T1000 (cell line): ENCODE measurements around the gene NPY4R2.
"Not testable (repeated sequence)": the region's sequence is repeated elsewhere in the genome, so short reads cannot be mapped to it uniquely, and the experiment has no call there.

Source experiments
- DNase-seq: peaks from one replicate; lab custom pipeline; 2025; ENCODE audit warnings: mixed read lengths; lab: John Stamatoyannopoulos, UW

Gene NPY4R2, protein sequence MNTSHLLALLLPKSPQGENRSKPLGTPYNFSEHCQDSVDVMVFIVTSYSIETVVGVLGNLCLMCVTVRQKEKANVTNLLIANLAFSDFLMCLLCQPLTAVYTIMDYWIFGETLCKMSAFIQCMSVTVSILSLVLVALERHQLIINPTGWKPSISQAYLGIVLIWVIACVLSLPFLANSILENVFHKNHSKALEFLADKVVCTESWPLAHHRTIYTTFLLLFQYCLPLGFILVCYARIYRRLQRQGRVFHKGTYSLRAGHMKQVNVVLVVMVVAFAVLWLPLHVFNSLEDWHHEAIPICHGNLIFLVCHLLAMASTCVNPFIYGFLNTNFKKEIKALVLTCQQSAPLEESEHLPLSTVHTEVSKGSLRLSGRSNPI

DNA sequence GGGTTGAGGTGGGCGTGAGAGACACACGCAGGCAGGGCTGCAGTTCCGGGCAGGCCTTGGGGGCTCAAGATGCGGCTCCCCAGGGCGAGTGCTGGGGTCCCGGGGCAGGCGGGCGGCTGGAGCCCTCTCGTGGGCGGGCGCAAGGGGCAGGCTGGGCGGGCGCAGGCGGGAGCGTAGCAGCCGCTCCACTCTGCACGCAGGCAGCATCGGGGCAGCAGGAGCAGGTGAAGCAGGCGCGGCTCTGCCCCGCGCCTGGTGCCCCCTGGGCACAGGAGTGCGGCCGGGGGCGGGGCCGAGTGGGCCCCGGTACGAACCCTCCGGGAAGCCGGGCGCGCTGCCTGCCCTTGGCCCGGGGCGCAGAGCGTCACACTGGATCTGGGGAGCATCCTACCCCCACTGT, at the start of gene NPY4R2:
Gene NPY4R2, plus strand, starts transcription at position 188 of the 400 bp plus-strand sequence. CDS start 3,326 bp downstream, outside the sequence.
- not testable (repeated sequence) for DNase-seq

GRCh38 chr10:47870887-47871286, 47.6 kb upstream of the NPY4R2 start:
- not testable (repeated sequence) for DNase-seq

DNA sequence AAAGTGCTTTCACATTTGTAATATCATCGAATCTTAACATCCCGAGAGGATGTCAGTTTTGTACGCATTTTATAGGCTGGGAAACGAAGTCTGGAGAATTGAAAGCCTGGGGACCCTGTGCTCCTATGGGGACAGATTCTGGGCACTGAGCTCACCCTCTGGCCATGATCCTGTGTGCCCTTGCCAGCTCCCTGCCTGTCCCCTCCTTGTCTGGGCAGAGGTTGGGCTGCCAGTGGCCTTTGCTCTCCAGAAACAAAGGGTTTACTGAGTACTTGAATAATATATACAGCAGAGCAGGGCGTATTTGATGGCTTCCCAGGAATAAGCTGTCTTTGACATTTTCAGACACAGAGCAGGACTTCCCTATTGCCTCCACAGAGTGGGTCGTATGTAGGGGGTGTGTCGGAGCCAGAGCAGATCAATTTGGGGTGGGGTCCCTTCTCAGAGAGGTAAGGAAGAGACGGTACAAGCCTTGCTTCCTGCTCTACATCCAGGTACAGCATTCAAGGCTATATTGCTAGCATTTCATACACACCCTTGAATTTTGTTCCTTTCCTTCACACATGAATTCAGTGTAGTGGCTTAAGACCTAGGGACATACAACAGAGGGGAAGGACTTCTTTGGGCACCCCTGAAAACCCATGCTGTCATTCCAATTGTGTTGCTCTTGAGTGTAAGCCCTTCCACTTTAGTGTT, 46.8 kb upstream of the NPY4R2 start:
- not testable (repeated sequence) for DNase-seq

DNA sequence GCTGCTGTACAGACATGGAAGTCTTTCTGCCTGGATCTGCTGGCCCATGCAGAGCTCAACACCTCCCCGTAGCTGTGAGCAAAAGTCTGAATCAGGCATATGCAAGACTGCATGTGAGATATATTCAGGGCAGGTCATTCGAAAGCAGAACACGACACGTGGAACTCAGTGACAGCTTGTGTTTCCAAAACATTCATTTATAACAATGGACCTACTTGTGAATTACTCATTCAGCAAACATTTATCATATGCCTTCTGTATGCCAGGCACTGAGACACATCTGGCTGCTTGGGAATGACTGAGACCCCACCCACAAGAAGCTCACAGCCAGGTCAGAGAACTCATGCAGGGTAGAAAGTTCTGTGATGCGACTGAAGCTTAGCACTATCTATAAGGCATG, 46.2 kb upstream of the NPY4R2 start:
- DNase-seq = not testable (repeated sequence)

DNA sequence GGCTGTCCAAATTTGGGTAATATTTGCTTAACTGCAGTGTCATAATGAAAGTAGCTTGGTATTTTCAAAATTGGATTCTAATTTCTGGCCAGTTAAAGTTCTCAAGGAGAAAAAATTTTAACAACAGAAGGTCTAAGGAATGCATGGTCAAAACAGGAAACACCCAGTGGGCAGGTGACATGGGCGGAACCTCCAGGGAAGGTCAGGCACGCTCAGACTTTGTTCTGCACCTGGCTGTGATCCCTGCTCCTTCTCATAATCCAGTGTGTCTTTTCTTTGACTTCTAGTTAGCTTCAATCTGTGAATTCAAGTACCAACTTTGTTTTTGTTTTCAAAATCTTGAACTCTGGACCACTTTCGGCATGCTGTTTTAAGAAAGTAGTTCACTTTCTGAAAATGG, 34.2 kb upstream of the NPY4R2 start:
- not testable (repeated sequence) for DNase-seq

DNA sequence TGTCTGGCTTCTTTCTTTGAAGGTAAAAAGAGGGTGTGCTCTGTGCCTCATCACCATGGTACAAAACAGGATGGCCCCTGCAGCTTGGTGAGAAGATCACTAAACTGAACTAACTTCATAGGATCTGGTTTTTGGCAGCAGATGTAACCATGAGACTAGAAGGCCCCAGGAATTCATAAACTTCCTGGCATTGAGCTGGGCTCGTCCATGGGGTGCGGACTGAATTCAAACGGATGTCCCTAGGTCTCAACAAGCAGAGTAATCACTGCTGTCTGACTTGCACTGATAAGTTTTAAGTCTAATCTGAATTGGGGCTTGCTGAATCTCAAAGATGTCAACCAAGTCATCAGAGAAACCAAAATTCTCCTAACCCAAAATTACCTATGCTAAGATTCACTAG, 33.5 kb upstream of the NPY4R2 start:
- not testable (repeated sequence) for DNase-seq

DNA sequence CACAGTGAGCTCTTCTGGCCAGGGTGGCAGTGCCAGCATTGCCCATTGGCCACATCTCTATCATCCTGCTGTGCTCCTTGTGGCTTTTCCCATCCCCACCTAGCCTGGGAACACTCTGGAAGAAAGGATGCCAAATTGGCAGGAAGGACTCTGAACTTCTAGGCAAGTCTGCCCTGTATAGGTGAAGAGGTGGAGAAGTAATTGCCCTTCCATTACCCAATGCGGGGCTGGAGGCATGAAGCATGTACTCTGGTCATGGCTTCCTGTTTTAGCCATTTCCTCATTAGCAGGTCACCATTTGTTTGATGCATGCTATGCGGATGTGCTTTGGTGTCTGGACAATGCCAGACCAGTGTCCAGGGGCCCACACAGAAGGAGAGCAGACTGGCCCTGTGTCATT, 32.1 kb upstream of the NPY4R2 start:
- DNase-seq = not testable (repeated sequence)

GRCh38 chr10:47886827-47887226, 31.6 kb upstream of the NPY4R2 start:
- DNase-seq = not testable (repeated sequence)

GRCh38 chr10:47890737-47891136, 27.7 kb upstream of the NPY4R2 start:
- DNase-seq = not testable (repeated sequence)

DNA sequence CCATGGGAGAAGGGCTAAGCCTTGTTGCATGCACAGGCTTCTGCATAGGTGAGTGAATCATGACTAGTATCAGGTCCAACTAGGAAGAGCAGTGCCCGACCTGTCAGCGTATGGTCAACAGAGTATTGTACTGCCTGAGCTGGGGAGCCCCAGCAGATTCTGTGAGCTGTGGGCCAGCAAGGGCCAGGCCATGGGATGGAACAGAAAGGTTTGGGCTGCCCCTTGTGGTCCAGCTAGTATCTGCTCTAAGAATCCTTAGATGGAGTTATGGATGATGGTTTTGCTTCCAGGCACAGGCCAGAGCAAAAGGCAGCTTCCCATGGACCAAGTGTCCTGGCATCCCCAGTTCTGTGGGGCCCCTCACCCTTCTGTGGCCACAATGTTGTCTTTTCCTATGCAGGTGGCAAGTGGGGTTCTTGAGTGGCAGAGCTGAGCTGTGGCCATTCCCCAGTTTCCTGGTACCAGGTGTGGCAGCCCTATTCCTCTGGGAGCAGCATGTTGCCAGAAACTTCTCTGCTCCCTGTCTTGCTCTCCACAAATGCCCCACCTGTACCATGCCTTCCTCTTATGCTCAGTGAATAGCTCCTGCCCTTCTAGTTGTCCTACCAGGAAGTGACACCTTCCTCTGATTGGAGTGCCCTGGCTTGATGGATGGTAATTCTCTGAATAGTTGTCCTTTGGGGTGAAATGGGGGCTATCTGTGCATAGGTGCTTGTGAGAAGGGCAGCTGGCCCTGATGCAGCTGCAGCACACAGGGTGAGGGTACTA, 25.8 kb upstream of the NPY4R2 start:
- DNase-seq = not testable (repeated sequence)

GRCh38 chr10:47894571-47894970, 23.9 kb upstream of the NPY4R2 start:
- DNase-seq = not testable (repeated sequence)

DNA sequence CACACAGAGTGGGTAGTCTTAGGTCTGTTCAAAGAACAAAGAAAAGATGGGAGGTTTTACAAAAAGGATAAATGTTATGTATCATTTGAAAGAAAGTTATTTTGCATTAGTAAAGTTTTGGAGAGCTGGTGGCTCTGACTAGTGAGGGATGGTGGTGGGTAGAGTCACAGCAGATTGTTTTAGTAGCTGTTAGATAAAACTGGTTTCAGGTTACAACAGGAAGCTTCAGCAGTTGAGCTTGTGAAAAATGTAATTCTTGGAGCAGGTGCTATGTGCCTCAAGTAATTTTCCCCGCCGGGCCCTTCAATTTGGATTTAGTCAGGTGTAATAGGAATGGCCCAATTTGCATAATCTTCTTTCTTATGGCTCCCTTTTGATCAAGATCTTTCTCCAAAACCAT, 20.6 kb upstream of the NPY4R2 start:
- not testable (repeated sequence) for DNase-seq

GRCh38 chr10:47909333-47909732, 9.1 kb upstream of the NPY4R2 start:
- not testable (repeated sequence) for DNase-seq

DNA sequence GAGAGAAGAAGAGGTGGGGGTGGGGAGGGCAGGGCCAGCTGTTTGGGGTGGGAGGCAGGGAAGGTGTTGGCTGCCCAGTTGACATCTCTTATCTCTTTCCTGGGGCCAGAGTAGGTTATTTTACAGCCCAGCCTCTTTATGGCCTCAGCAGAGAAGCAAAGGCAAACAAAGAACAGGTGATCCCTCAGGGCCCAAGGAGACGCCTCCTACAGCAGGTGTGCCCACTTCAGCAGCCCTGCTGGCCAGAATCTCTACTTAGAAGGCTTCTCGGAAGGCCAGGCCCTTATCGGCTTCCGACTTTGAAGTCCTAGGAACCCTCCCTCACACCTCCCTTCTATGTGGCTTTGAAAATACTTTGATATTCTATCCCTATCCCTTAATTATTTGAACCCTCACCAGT, 8.0 kb upstream of the NPY4R2 start:
- not testable (repeated sequence) for DNase-seq

- not testable (repeated sequence) for DNase-seq
Measured at GRCh38 chr10:47914052-47914451, 4.4 kb upstream of the NPY4R2 start.

- not testable (repeated sequence) for DNase-seq
Measured at GRCh38 chr10:47915849-47916548, 2.5 kb upstream of the NPY4R2 start.

- DNase-seq = not testable (repeated sequence)
Measured at GRCh38 chr10:47920610-47921009, 2.1 kb downstream of the NPY4R2 start.

GRCh38 chr10:47922503-47922902, 4.0 kb downstream of the NPY4R2 start:
- DNase-seq = not testable (repeated sequence)

GRCh38 chr10:47924628-47925027, 6.2 kb downstream of the NPY4R2 start:
- DNase-seq = not testable (repeated sequence)

DNA sequence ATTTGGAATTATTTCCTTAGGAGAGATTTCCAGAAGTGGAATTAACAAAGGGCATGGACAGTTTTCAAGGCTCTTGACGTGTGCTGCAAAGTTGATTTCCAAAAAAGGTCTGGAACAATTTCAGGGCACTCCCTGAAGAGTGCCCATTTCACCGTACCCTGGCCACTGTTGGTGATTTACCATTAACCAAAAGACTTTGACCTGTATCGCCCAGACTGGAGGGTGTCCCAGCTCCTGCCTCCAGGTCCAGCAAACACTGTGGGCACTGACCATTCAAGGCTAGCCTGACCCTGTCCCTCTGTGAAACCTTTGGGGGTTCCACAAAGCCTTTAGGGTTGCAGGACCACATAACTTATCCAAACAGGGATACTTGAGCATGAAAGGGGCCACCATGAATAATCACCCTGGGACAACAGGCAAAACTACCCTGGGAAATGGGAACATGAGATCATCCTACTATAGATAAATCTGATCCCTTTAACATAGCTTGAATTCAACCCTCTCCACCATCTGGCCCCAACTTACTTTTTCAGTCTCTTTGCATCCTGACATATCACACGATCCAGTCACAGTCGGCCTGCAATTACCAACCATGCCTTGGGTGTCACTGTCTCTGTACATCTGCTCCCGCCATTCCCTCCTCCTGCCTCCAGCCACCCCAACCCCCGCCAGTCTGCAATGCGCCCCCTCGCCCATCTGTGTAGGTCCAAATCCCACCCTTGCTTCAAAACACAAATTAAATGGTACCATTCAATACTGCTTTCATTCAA, 8.9 kb downstream of the NPY4R2 start:
- not testable (repeated sequence) for DNase-seq

DNA sequence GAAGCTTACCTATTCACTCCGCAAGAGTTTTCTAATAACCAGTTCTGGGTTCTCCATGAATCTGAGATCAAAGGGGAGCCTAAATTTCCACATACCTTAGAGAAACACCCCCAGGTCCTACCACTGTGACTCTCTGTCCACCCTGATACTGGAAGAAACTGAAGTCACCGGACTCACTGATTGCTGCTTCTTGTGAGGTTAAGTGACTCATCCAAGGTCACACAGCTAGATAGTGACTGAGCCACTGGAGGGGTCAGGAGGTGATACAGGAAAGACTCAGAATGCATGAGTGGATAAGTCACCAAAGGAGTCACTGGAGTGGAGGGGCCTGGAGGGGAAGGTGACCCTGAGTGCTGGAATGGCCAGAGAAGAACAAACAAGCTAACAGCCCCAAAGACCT, 9.8 kb downstream of the NPY4R2 start:
- DNase-seq = not testable (repeated sequence)
